ENCODE results near the gene ATAD1.

ATAD1 gene

DNA sequence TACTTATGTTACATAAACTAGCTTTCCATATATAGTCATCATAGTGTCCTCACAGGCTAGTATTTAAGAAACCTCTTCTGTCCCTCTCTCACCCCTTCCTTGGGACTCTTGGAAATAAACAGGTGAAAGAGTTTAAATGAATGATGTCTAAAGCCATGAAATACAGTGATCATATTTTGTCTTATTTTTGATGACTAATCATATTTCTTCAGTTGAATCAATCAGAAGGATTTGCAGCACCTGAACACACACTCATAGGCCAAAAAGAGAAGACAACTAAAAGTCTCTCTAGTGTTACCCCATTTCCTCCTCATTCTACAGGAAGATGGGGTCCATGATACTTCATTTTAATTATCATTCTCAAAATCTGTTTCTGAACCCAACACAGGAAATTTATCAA is 8.6 kb upstream of the ATAD1 start:
- Histone ChIP-seq H3K27me3 (ENCODE audit: insufficient read depth, low read depth) (no peaks in the 10 kb centered on the region), H3K79me2 (ENCODE audit: insufficient read depth, low read depth) (no peaks in the 10 kb centered on the region), H3K36me3 (ENCODE audit: insufficient read depth) (no peaks in the 10 kb centered on the region), H3K4me3 (IDR thresholded peaks at IDR 0.05; ENCODE audit: insufficient read depth, low read depth, low read length) (no peak overlapping the region), H3K4me2 (no peak overlapping the region), H4K20me1 (ENCODE audit: insufficient read depth) (no peaks in the 10 kb centered on the region), H3K9ac (no peak overlapping the region), H3K27ac (no peak overlapping the region), H3K4me1 (ENCODE audit: low read depth, poor library complexity, severe bottlenecking) (no peaks in the 10 kb centered on the region), H2AFZ (ENCODE audit: low read depth) (no peak overlapping the region)
- TF ChIP-seq, protein P1, sequence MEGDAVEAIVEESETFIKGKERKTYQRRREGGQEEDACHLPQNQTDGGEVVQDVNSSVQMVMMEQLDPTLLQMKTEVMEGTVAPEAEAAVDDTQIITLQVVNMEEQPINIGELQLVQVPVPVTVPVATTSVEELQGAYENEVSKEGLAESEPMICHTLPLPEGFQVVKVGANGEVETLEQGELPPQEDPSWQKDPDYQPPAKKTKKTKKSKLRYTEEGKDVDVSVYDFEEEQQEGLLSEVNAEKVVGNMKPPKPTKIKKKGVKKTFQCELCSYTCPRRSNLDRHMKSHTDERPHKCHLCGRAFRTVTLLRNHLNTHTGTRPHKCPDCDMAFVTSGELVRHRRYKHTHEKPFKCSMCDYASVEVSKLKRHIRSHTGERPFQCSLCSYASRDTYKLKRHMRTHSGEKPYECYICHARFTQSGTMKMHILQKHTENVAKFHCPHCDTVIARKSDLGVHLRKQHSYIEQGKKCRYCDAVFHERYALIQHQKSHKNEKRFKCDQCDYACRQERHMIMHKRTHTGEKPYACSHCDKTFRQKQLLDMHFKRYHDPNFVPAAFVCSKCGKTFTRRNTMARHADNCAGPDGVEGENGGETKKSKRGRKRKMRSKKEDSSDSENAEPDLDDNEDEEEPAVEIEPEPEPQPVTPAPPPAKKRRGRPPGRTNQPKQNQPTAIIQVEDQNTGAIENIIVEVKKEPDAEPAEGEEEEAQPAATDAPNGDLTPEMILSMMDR (conservative IDR thresholded peaks at IDR 0.05; ENCODE audit: low read depth, low read length), result no peak

DNA sequence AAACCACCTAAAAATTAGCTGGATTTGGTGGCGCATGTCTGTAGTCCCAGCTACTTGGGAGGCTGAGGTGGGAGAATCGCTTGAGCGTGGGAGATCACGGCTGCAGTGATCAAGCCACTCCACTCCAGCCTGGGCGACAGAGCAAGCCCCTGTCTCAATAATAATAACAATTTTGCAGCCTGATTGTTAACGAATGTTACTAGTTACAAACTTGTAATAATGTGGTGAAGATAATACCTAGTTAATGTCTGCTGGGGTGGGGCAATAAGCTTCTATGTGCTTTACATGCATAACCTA is 1.2 kb upstream of the ATAD1 start:
- Histone ChIP-seq H3K4me3 (IDR thresholded peaks at IDR 0.05; ENCODE audit: insufficient read depth, low read depth, low read length) (no peak overlapping the region), H3K4me1 (ENCODE audit: low read depth, poor library complexity, severe bottlenecking) (peaks cover 29% of the 10 kb centered on the region), H3K4me2 (peak overlapping the region; percentile 90), H3K79me2 (ENCODE audit: insufficient read depth, low read depth) (peaks cover 38% of the 10 kb centered on the region), H3K27ac (no peak overlapping the region), H3K9ac (peak overlapping the region; percentile 87; the same call in 1 of the 2 replicates), H3K27me3 (ENCODE audit: insufficient read depth, low read depth) (no peaks in the 10 kb centered on the region), H3K36me3 (ENCODE audit: insufficient read depth) (no peaks in the 10 kb centered on the region), H4K20me1 (ENCODE audit: insufficient read depth) (peaks cover 6% of the 10 kb centered on the region; the same call in 1 of the 2 replicates), H2AFZ (ENCODE audit: low read depth) (peak overlapping the region; percentile 86)
- TF ChIP-seq, protein P1 (conservative IDR thresholded peaks at IDR 0.05; ENCODE audit: low read depth, low read length), result no peak

DNA sequence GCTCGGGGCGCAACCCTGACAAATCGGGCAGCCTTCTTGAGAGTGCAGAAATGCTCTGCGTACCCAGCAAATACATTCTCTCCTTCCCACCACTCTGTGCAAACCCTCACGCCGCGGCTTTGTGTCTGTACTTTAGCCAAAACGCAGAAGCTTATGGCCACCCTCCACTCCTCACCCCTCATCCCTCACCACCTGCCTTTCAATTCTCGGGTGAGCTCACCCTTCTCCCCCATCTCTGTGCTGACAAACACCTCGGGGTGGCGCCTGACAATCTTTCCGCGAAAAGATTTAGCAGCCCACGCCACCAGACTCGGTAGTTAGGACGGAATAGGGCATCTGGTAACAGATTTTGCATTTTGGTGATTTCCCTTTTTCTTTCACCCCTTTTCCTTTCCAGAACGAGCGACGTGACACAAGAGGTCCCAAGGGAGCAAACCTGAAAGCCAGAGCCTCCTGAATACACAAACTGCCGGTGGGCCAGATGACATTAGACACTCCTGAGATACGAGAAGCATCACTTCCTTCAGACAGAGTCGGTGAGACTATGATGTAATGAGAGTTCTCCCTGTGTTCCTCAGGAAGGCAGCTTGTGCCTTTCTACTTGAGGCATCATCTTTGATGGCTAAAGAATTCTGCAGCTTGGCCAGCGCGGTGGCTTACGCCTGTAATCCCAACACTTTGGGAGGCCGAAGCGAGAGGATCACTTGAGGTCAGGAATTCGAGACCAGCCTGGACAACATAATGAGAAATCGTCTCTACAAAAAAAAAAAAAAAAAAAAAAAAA is 671 bp upstream of the ATAD1 start:
- Histone ChIP-seq H3K4me1 (ENCODE audit: low read depth, poor library complexity, severe bottlenecking) (peaks cover 35% of the 10 kb centered on the region), H3K79me2 (ENCODE audit: insufficient read depth, low read depth) (peaks cover 44% of the 10 kb centered on the region), H3K4me2 (peak overlapping the region; percentile 90), H3K36me3 (ENCODE audit: insufficient read depth) (no peaks in the 10 kb centered on the region), H4K20me1 (ENCODE audit: insufficient read depth) (peaks cover 6% of the 10 kb centered on the region; the same call in 1 of the 2 replicates), H3K27ac (peak overlapping the region; percentile 85), H3K4me3 (IDR thresholded peaks at IDR 0.05; ENCODE audit: insufficient read depth, low read depth, low read length) (no peak overlapping the region), H2AFZ (ENCODE audit: low read depth) (peak overlapping the region; percentile 86), H3K27me3 (ENCODE audit: insufficient read depth, low read depth) (no peaks in the 10 kb centered on the region), H3K9ac (peak overlapping the region; percentile 87)
- TF ChIP-seq, protein P1 (conservative IDR thresholded peaks at IDR 0.05; ENCODE audit: low read depth, low read length), result no peak; the same call in 1 of the 2 replicates

DNA sequence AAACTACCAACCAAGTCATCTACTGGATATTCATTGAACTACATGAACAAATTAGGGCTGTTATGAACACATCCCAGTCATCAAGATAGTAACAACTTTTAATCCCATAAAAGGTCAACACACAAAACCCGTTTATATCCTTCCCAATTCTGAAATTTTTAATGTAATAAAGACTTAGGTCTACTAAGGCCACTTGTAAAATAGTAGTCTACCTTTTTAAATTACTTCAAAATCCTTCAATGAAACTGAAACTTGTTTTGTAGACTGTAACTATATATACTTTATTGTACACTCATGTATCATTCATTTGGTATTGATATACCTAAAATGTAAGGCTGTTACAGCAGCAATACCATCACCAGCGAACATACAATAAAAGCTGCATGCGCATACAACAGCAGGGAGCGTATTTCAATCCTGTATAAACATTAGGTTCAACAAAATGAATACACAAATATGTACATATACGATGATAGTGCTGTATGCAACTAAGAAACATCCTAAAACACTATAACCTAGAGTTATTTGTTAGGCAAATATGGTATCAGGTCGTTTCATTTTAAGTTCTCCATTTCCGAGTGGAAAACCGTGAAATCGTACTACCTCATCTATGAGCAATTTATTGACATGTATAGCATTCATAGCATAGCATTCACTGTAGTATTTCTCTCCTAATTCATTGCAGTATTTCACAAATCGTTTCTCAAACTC is 973 bp downstream of the ATAD1 start:
- H4K20me1 ChIP-seq (ENCODE audit: insufficient read depth), result peaks cover 6% of the 10 kb centered on the region; the same call in 1 of the 2 replicates
- H2AFZ ChIP-seq (ENCODE audit: low read depth), result peak overlapping the region; percentile 86; the same call in 1 of the 2 replicates
- no peaks in the 10 kb centered on the region for H3K36me3 ChIP-seq (ENCODE audit: insufficient read depth)
- TF ChIP-seq, protein P1 (conservative IDR thresholded peaks at IDR 0.05; ENCODE audit: low read depth, low read length), result no peak
- peak overlapping the region; percentile 89 for H3K4me2 ChIP-seq
- H3K4me1 ChIP-seq (ENCODE audit: low read depth, poor library complexity, severe bottlenecking), result peaks cover 36% of the 10 kb centered on the region
- peak overlapping the region; percentile 87 for H3K9ac ChIP-seq
- H3K27ac ChIP-seq, result peak overlapping the region; percentile 85
- no peaks in the 10 kb centered on the region for H3K27me3 ChIP-seq (ENCODE audit: insufficient read depth, low read depth)
- peak overlapping the region; percentile 61 for H3K4me3 ChIP-seq (IDR thresholded peaks at IDR 0.05; ENCODE audit: insufficient read depth, low read depth, low read length)
- peaks cover 59% of the 10 kb centered on the region for H3K79me2 ChIP-seq (ENCODE audit: insufficient read depth, low read depth)
